ENCODE measurements around the gene CDC42BPA. TPM values are rescaled to one million over a fixed set of nuclear protein-coding genes. Genes with fewer than 3 reads are reported as not detected.
A peak's percentile ranks its signal among the peaks of the same experiment; 100 is the strongest.

The CDC42BPA gene
- polyA plus RNA-seq, 1 donor (not counting 4 experiments of a cell fraction or from before 2014, with no cell fraction given) = 9.2 TPM

DNA sequence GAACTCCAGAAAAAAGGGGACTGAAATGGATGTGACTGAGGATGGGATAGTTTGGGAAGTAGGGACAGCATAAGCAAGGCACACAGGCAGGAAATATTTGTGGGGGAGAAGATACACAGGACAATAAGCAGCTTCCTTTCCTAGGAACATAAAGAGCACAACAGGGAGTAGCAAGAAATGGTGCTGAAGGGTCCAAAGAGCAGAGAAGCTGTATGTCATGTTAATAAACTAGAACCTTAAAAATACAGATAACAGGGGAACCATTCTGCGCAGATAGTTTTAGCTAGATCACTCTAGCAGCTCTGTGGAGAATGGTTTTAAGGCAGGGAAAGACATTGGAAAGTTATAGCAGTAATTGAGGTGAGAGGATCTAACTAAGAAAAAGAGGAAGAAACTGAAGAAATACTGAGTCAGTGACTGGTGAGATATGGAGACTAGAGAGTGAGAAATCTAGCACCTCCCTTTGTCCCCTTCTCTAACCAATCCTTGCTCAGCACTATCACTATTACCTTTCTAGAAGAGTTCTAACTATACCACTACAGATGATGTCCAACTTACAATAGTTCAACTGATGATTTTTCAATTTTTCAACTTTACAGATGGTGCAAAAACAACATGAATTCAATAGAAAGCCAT is 95.0 kb downstream of the CDC42BPA start:
- FAIRE-seq = no peak
- Histone ChIP-seq H3K9me1 (ENCODE audit: control insufficient read depth, extremely low read depth, insufficient read depth, low read length) (peaks cover 3% of the 10 kb centered on the region), H3K9me3 (ENCODE audit: control insufficient read depth, low read depth, low read length) (no peaks in the 10 kb centered on the region), H3K79me2 (ENCODE audit: control insufficient read depth, insufficient read depth, low read length) (peaks cover 7% of the 10 kb centered on the region), H3K27me3 (ENCODE audit: control insufficient read depth, extremely low read depth, insufficient read depth, low read length) (no peaks in the 10 kb centered on the region), H3K36me3 (ENCODE audit: control insufficient read depth in 2 of 2, extremely low read depth in 1 of 2, insufficient read depth in 2 of 2, low read length in 2 of 2) (no peaks in the 10 kb centered on the region), H3K9ac (ENCODE audit: control insufficient read depth, extremely low read depth, insufficient read depth, low read length) (no peak overlapping the region), H3K4me2 (ENCODE audit: control insufficient read depth, extremely low read depth, insufficient read depth, low read depth, low read length) (no peak overlapping the region), H3K27ac (ENCODE audit: control insufficient read depth, insufficient read depth, low read length) (no peak overlapping the region), H4K20me1 (ENCODE audit: control insufficient read depth, extremely low read depth, insufficient read depth, low read length) (peaks cover 7% of the 10 kb centered on the region), H2AFZ (ENCODE audit: control insufficient read depth, low read length) (no peak overlapping the region), H3K4me1 (ENCODE audit: control insufficient read depth, extremely low read depth, insufficient read depth, low read length) (peaks cover 15% of the 10 kb centered on the region), H3K4me3 (ENCODE audit: control insufficient read depth in 2 of 3, extremely low read depth in 1 of 3, insufficient read depth in 2 of 3, low read depth in 1 of 3, low read length in 3 of 3) (no peak overlapping the region)
- dilution Hi-C loops (cut with MboI; ENCODE audit: extremely low pct_ligation_motif_present, low sequenced_read_pairs) = no loop called here
- no peak for TF ChIP-seq EZH2 (IDR thresholded peaks at IDR 0.05; ENCODE audit: low read length)
- TF ChIP-seq, protein P1, sequence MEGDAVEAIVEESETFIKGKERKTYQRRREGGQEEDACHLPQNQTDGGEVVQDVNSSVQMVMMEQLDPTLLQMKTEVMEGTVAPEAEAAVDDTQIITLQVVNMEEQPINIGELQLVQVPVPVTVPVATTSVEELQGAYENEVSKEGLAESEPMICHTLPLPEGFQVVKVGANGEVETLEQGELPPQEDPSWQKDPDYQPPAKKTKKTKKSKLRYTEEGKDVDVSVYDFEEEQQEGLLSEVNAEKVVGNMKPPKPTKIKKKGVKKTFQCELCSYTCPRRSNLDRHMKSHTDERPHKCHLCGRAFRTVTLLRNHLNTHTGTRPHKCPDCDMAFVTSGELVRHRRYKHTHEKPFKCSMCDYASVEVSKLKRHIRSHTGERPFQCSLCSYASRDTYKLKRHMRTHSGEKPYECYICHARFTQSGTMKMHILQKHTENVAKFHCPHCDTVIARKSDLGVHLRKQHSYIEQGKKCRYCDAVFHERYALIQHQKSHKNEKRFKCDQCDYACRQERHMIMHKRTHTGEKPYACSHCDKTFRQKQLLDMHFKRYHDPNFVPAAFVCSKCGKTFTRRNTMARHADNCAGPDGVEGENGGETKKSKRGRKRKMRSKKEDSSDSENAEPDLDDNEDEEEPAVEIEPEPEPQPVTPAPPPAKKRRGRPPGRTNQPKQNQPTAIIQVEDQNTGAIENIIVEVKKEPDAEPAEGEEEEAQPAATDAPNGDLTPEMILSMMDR (optimal IDR thresholded peaks at IDR 0.05 in 1 of 3, IDR thresholded peaks at IDR 0.05 in 1 of 3, conservative IDR thresholded peaks at IDR 0.05 in 1 of 3; ENCODE audit: extremely low read depth in 1 of 3, insufficient read depth in 2 of 3, low read length in 3 of 3) = no peak
- no peak for DNase-seq (ENCODE audit: low read depth, low spot score)

DNA sequence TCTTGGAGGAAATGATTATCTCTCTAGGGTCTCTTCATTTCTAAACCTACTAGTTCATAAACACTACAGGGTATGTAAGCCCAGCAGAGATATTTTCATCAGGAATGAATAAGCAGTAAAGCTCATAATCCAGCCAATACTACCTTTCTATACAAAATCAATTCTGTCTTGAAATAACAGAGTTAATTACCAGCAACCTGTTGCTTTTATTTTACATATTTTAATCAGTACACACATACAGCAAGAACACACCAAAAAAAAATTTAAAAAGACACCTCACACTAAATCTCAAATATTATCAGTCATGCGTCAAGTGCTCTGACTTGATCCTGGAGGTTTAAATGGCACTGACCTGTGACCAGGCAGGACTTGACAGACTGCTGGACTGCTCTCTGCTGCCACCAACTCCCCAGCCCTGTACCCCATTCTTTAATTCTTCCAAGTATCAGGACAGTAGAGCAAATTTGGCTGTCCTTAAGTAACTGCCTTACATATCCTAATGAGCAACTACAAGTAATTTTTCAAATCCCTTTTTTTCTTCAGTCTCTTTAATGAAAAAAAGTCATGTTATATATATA is 98.5 kb downstream of the CDC42BPA start:
- H3K79me2 ChIP-seq (ENCODE audit: control insufficient read depth, insufficient read depth, low read length) = peaks cover 11% of the 10 kb centered on the region
- H2AFZ ChIP-seq (ENCODE audit: control insufficient read depth, low read length) = no peak overlapping the region
- H3K9ac ChIP-seq (ENCODE audit: control insufficient read depth, extremely low read depth, insufficient read depth, low read length) = no peak overlapping the region
- H3K4me3 ChIP-seq (ENCODE audit: control insufficient read depth in 2 of 3, extremely low read depth in 1 of 3, insufficient read depth in 2 of 3, low read depth in 1 of 3, low read length in 3 of 3) = no peak overlapping the region
- no peak overlapping the region for H3K27ac ChIP-seq (ENCODE audit: control insufficient read depth, insufficient read depth, low read length)
- no peaks in the 10 kb centered on the region for H3K36me3 ChIP-seq (ENCODE audit: control insufficient read depth in 2 of 2, extremely low read depth in 1 of 2, insufficient read depth in 2 of 2, low read length in 2 of 2)
- no peaks in the 10 kb centered on the region for H3K9me1 ChIP-seq (ENCODE audit: control insufficient read depth, extremely low read depth, insufficient read depth, low read length)
- H4K20me1 ChIP-seq (ENCODE audit: control insufficient read depth, extremely low read depth, insufficient read depth, low read length) = peaks cover 4% of the 10 kb centered on the region
- no peaks in the 10 kb centered on the region for H3K27me3 ChIP-seq (ENCODE audit: control insufficient read depth, extremely low read depth, insufficient read depth, low read length)
- dilution Hi-C loops (cut with MboI; ENCODE audit: extremely low pct_ligation_motif_present, low sequenced_read_pairs) = no loop called here
- no peaks in the 10 kb centered on the region for H3K9me3 ChIP-seq (ENCODE audit: control insufficient read depth, low read depth, low read length)
- no peak for TF ChIP-seq EZH2 (IDR thresholded peaks at IDR 0.05; ENCODE audit: low read length)
- TF ChIP-seq, protein P1 (optimal IDR thresholded peaks at IDR 0.05 in 1 of 3, IDR thresholded peaks at IDR 0.05 in 1 of 3, conservative IDR thresholded peaks at IDR 0.05 in 1 of 3; ENCODE audit: extremely low read depth in 1 of 3, insufficient read depth in 2 of 3, low read length in 3 of 3) = peak in 1 of 3 experiments; percentile 18
- no peak for FAIRE-seq
- H3K4me1 ChIP-seq (ENCODE audit: control insufficient read depth, extremely low read depth, insufficient read depth, low read length) = no peaks in the 10 kb centered on the region
- no peak overlapping the region for H3K4me2 ChIP-seq (ENCODE audit: control insufficient read depth, extremely low read depth, insufficient read depth, low read depth, low read length)
- no peak for DNase-seq (ENCODE audit: low read depth, low spot score)
